ENCODE results near the gene DGCR2.

GRCh38 chr22:19043121-19044085, 78.8 kb downstream of the DGCR2 start:
- no peak for TF ChIP-seq CTCF (IDR thresholded peaks at IDR 0.05; ENCODE audit: low read depth, low read length)
- TF ChIP-seq EZH2phosphoT487 (IDR thresholded peaks at IDR 0.05; ENCODE audit: low read depth), result no peak

Measured in OCI-LY3 (cell line).